Measurements from ENCODE around the gene PLXDC2. TPM values are rescaled to one million over a fixed set of nuclear protein-coding genes. Genes with fewer than 3 reads are reported as not detected.

PLXDC2 gene
- total RNA-seq, 1 experiment from 2014 or later, result 0.20 TPM

DNA sequence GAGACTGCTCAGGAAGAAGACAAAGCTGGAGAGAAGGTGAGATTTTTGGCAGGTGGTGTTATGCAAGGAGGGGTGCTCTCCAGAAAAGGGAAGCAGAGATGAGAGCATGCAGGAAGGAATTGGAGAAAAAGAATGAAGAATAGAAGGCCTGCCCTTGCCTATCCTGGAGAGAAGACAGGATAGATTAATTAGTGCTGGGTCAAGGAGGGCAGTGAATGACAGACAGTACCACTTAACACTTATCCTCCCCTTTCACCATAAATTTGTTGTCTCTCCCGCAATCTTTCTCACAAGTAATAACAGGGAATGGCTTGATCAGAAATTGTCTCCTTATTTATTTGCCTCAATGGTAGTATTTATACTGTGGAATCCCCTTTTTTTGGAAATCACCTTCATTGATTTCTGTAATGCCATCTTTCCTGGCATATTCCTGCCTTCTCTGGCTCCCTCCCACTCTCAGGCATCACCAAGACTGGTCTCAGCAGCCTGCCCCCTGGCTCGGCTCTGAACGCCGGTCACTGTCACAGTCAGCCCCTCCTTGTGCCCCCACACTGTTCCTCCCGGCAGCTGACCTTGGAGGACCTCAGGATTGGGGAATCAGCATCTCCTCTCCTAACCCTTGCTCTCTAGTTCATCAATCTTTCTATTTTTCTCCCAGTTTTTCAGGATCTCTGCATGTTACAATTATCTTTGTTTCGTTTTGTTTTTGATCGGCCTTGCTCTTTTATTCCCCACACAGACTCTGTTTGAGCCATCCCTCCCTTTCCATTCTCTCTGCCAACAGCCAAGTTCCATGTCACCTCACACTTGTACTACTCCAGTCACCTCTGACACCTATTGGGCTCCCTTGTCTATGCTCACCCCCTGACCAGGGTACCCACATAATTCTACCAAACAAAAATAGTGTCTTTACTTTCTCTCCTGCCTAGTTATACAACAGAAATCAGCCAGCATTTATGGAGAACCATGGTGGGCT, 294.2 kb downstream of the PLXDC2 start:
- no peak overlapping the region for H2AFZ ChIP-seq (ENCODE audit: low read depth, low read length, poor library complexity, severe bottlenecking)
- no TSS peak for BruUV-seq (replicated peaks)
- H3K9ac ChIP-seq (ENCODE audit: low read length), result no peak overlapping the region

More for the DNA sequence above, 294.2 kb downstream of the PLXDC2 start:
- CTCF ChIA-PET, result no interaction called here
- Histone ChIP-seq H3K4me3 (replicated peaks in 1 of 2; ENCODE audit: low read depth in 1 of 2, low read length in 2 of 2) (no peak overlapping the region), H3K4me2 (ENCODE audit: low read length) (no peak overlapping the region), H3K27ac (ENCODE audit: low read depth, low read length) (no peak overlapping the region), H3K4me1 (ENCODE audit: control insufficient read depth in 1 of 2, insufficient read depth in 2 of 2, low read length in 2 of 2) (no peaks in the 10 kb centered on the region), H3K9me3 (ENCODE audit: control insufficient read depth in 1 of 2, insufficient read depth in 1 of 2, low read depth in 1 of 2, low read length in 2 of 2) (peaks cover 20 to 34% of the 10 kb centered on the region in 2 experiments; a peak in 2 of 4 replicates), H3K27me3 (ENCODE audit: insufficient read depth, low read length) (no peaks in the 10 kb centered on the region), H4K20me1 (ENCODE audit: insufficient read depth) (no peaks in the 10 kb centered on the region), H3K36me3 (ENCODE audit: control insufficient read depth in 1 of 2, insufficient read depth in 2 of 2, low read length in 2 of 2) (no peaks in the 10 kb centered on the region), H3K79me2 (ENCODE audit: insufficient read depth, low read length) (no peaks in the 10 kb centered on the region), H3K9me2 (ENCODE audit: insufficient read depth) (no peaks in the 10 kb centered on the region)
- TF ChIP-seq SP1 (IDR thresholded peaks at IDR 0.05; ENCODE audit: low read depth) (no peak), TCF7L2 (IDR thresholded peaks at IDR 0.05; ENCODE audit: borderline replicate concordance, extremely low read depth, insufficient read depth, insufficient read length) (no peak), REST (IDR thresholded peaks at IDR 0.05; ENCODE audit: low read depth) (no peak), CEBPB (IDR thresholded peaks at IDR 0.05; ENCODE audit: low read depth) (no peak), CTCF (IDR thresholded peaks at IDR 0.05 in 2 of 3, conservative IDR thresholded peaks at IDR 0.05 in 1 of 3; ENCODE audit: borderline replicate concordance in 1 of 3, insufficient read depth in 1 of 3, low read depth in 2 of 3, low read length in 2 of 3) (no peak), YY1 (IDR thresholded peaks at IDR 0.05; ENCODE audit: extremely low read depth, insufficient replicate concordance, low read depth, low read length) (no peak), EGR1 (IDR thresholded peaks at IDR 0.05; ENCODE audit: low read depth) (no peak), ZFX (IDR thresholded peaks at IDR 0.05) (no peak), POLR2A (IDR thresholded peaks at IDR 0.05; ENCODE audit: borderline replicate concordance, extremely low read depth, insufficient read depth, insufficient read length) (no peak), POLR2AphosphoS5 (IDR thresholded peaks at IDR 0.05; ENCODE audit: low read depth, low read length) (no peak)
- TF ChIP-seq, protein P1, sequence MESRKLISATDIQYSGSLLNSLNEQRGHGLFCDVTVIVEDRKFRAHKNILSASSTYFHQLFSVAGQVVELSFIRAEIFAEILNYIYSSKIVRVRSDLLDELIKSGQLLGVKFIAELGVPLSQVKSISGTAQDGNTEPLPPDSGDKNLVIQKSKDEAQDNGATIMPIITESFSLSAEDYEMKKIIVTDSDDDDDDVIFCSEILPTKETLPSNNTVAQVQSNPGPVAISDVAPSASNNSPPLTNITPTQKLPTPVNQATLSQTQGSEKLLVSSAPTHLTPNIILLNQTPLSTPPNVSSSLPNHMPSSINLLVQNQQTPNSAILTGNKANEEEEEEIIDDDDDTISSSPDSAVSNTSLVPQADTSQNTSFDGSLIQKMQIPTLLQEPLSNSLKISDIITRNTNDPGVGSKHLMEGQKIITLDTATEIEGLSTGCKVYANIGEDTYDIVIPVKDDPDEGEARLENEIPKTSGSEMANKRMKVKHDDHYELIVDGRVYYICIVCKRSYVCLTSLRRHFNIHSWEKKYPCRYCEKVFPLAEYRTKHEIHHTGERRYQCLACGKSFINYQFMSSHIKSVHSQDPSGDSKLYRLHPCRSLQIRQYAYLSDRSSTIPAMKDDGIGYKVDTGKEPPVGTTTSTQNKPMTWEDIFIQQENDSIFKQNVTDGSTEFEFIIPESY (IDR thresholded peaks at IDR 0.05; ENCODE audit: extremely low read depth, insufficient replicate concordance, low read length), result no peak
- TF ChIP-seq, protein P2, sequence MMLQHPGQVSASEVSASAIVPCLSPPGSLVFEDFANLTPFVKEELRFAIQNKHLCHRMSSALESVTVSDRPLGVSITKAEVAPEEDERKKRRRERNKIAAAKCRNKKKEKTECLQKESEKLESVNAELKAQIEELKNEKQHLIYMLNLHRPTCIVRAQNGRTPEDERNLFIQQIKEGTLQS (IDR thresholded peaks at IDR 0.05), result no peak
- TF ChIP-seq, protein P3, sequence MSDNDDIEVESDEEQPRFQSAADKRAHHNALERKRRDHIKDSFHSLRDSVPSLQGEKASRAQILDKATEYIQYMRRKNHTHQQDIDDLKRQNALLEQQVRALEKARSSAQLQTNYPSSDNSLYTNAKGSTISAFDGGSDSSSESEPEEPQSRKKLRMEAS (IDR thresholded peaks at IDR 0.05), result no peak
- RAD21 ChIA-PET (ENCODE audit: low non-redundant PET in 1 of 2, low total read pairs in 2 of 2, uncharacterized antibody in 2 of 2, unreplicated experiment in 2 of 2), result no interaction called here
- intact Hi-C loops (cut with micrococcal nuclease), result no loop called here
- ATAC-seq, result no peak
- DNase-seq (ENCODE audit: low read depth, low spot score), result no peak
- POLR2A ChIA-PET, result no interaction called here

Measured in HCT116 (cell line).